ENCODE results near the gene HSBP1. TPM values are rescaled to one million over a fixed set of nuclear protein-coding genes. Genes with fewer than 3 reads are reported as not detected.

The HSBP1 gene
- total RNA-seq, 3 donors from 2014 or later (not counting 1 experiment from before 2014, with no cell fraction given): 34.8 to 39.6 (median 37.8) TPM

DNA sequence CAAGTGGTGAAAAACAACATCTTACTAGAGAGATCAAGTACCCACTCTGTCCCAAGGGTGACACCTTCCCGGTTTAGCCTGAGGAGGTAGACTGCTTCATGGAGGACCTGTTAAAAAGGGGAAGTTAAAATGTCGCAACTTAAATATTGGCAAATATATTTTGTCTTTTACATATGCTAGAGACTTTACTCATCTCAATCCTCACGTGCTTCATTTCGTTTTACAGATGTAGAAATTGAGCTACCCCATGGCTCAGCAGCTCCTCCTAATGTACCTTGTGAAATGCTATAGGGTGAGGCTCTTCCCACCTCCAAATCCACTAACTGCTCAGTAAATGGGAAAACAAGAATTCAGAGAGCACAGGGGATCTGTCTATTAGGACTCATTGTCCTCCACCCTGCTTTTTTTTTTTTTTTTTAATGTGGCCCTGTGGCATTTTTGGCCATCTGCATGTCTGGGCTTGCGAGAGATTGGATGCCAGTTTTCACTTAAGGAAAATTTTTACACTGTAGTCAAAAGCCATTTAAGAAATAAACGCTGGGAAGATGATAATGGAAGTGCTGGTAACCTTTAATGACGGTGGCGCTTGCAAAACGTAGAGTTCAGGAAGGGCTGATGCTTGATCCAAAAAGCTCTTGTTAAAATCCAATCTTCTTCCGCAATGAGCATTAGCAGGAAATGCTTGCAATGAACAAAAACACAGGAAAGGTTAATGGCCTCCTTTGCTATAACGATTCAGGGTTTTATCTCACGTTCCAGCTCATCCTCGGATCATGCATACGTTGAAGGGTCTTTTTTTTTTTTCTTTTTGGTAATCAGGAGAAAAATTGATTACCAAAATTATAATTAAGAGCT, 39.8 kb downstream of the HSBP1 start:
- no peak for DNase-seq
- 87% methylated on average over 10 of the region's 14 CpGs for WGBS (ENCODE audit: insufficient coverage)
- H3K4me3 Mint-ChIP-seq: no peak overlapping the region
- Histone ChIP-seq H3K27me3 (ENCODE audit: control insufficient read depth, insufficient read depth, low read length) (no peaks in the 10 kb centered on the region), H3K27ac (ENCODE audit: low read length) (no peak overlapping the region), H3K9me3 (ENCODE audit: control insufficient read depth, insufficient read depth, low read length) (no peaks in the 10 kb centered on the region), H3K4me1 (ENCODE audit: control insufficient read depth, insufficient read depth, low read length) (peaks cover 4% of the 10 kb centered on the region), H3K4me3 (ENCODE audit: low read length) (no peak overlapping the region), H3K36me3 (ENCODE audit: control insufficient read depth, insufficient read depth, low read length) (no peaks in the 10 kb centered on the region)
- no peaks in the 10 kb centered on the region for H3K4me1 Mint-ChIP-seq
- H3K36me3 Mint-ChIP-seq: no peaks in the 10 kb centered on the region
- no peak overlapping the region for H3K27ac Mint-ChIP-seq
- intact Hi-C loops (cut with micrococcal nuclease): no loop called here
- TF ChIP-seq, protein P1, sequence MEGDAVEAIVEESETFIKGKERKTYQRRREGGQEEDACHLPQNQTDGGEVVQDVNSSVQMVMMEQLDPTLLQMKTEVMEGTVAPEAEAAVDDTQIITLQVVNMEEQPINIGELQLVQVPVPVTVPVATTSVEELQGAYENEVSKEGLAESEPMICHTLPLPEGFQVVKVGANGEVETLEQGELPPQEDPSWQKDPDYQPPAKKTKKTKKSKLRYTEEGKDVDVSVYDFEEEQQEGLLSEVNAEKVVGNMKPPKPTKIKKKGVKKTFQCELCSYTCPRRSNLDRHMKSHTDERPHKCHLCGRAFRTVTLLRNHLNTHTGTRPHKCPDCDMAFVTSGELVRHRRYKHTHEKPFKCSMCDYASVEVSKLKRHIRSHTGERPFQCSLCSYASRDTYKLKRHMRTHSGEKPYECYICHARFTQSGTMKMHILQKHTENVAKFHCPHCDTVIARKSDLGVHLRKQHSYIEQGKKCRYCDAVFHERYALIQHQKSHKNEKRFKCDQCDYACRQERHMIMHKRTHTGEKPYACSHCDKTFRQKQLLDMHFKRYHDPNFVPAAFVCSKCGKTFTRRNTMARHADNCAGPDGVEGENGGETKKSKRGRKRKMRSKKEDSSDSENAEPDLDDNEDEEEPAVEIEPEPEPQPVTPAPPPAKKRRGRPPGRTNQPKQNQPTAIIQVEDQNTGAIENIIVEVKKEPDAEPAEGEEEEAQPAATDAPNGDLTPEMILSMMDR (IDR thresholded peaks at IDR 0.05): no peak
- ATAC-seq: peak in 1 of 3 donors; percentile 24
- peaks cover 5 to 6% of the 10 kb centered on the region in 2 donors for H3K27me3 Mint-ChIP-seq (ENCODE audit: low read depth in 2 of 2)
- H3K9me3 Mint-ChIP-seq: no peaks in the 10 kb centered on the region

- H3K4me3 Mint-ChIP-seq: no peak overlapping the region
- no peaks in the 10 kb centered on the region for H3K4me1 ChIP-seq (ENCODE audit: control insufficient read depth, insufficient read depth, low read length)
- no peaks in the 10 kb centered on the region for H3K27me3 ChIP-seq (ENCODE audit: control insufficient read depth, insufficient read depth, low read length)
- H3K27ac ChIP-seq (ENCODE audit: low read length): no peak overlapping the region
- intact Hi-C loops (cut with micrococcal nuclease): no loop called here
- no peak overlapping the region for H3K4me3 ChIP-seq (ENCODE audit: low read length)
- DNase-seq (no peak), ATAC-seq (no peak)
- H3K36me3 Mint-ChIP-seq: no peaks in the 10 kb centered on the region
- H3K27ac Mint-ChIP-seq: no peak overlapping the region
- H3K9me3 ChIP-seq (ENCODE audit: control insufficient read depth, insufficient read depth, low read length): no peaks in the 10 kb centered on the region
- 87% methylated on average over 6 of the region's 6 CpGs for WGBS (ENCODE audit: insufficient coverage)
- no peaks in the 10 kb centered on the region for H3K36me3 ChIP-seq (ENCODE audit: control insufficient read depth, insufficient read depth, low read length)
- no peaks in the 10 kb centered on the region for H3K9me3 Mint-ChIP-seq
- no peaks in the 10 kb centered on the region for H3K4me1 Mint-ChIP-seq
- TF ChIP-seq, protein P1 (IDR thresholded peaks at IDR 0.05): no peak
- peaks cover 6 to 7% of the 10 kb centered on the region in 2 donors for H3K27me3 Mint-ChIP-seq (ENCODE audit: low read depth in 2 of 2)
These were observed 41.6 kb downstream of the HSBP1 start for GRCh38 chr16:83849421-83849820.

DNA sequence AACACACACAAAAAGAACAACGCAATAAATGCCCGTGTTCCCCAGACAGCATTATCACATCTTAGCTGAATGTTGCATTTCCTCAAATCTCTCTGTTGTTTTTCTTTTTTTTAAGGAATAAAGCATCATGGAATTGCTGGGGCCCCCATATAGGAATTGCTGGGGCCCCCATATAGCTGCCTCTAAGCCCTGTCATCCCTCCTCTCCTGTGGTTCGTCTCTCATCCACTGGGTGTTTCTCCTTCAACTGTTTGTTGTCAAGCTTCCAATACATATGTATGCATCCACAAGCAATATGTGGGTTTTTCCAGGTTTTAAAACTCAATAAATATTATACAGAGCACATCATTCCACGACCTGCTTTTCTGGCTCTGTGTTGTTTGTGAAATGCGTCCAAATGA, 43.2 kb downstream of the HSBP1 start:
- no peaks in the 10 kb centered on the region for H3K9me3 Mint-ChIP-seq

More for the DNA sequence above, 43.2 kb downstream of the HSBP1 start:
- Mint-ChIP-seq H3K4me3 (no peak overlapping the region), H3K36me3 (no peaks in the 10 kb centered on the region), H3K4me1 (no peaks in the 10 kb centered on the region), H3K27me3 (ENCODE audit: low read depth in 2 of 2) (peaks cover 6 to 7% of the 10 kb centered on the region in 2 donors), H3K27ac (no peak overlapping the region)
- Histone ChIP-seq H3K27ac (ENCODE audit: low read length) (no peak overlapping the region), H3K36me3 (ENCODE audit: control insufficient read depth, insufficient read depth, low read length) (no peaks in the 10 kb centered on the region), H3K9me3 (ENCODE audit: control insufficient read depth, insufficient read depth, low read length) (no peaks in the 10 kb centered on the region), H3K27me3 (ENCODE audit: control insufficient read depth, insufficient read depth, low read length) (no peaks in the 10 kb centered on the region), H3K4me1 (ENCODE audit: control insufficient read depth, insufficient read depth, low read length) (no peaks in the 10 kb centered on the region), H3K4me3 (ENCODE audit: low read length) (no peak overlapping the region)
- 81% methylated on average over 5 of the region's 5 CpGs for WGBS (ENCODE audit: insufficient coverage)
- TF ChIP-seq, protein P1 (IDR thresholded peaks at IDR 0.05): no peak
- intact Hi-C loops (cut with micrococcal nuclease): no loop called here
- ATAC-seq (no peak), DNase-seq (no peak)

All from natural killer cell (primary cell).